Sigmoid colon (tissue), 7 donors: ENCODE measurements around the gene PTGDR2. TPM values are rescaled to one million over a fixed set of nuclear protein-coding genes. Genes with fewer than 3 reads are reported as not detected.
"Not testable (repeated sequence)": the region's sequence is repeated elsewhere in the genome, so short reads cannot be mapped to it uniquely, and the experiment has no call there.

Source experiments
- DNase-seq: peaks from one replicate; pipeline ENCODE4 v3.0.0-alpha.2; 2019
- H3K27ac ChIP-seq, 4 donors: fragments of 200-600 bp; sonication (generic); one replicate each; pipeline ENCODE4 v1.5.1; 2016 to 2019; ENCODE audit warnings: mild to moderate bottlenecking in 1 of 4
- H3K27me3 ChIP-seq, 3 donors: fragments of 200-600 bp; sonication (generic); one replicate each; pipeline ENCODE4 v1.5.1; 2019; ENCODE audit warnings: mild to moderate bottlenecking in 1 of 3
- H3K36me3 ChIP-seq, 4 donors: fragments of 200-600 bp; sonication (generic); one replicate each; pipeline ENCODE4 v1.5.1; 2016 to 2019
- H3K4me1 ChIP-seq, 4 donors: fragments of 200-600 bp; sonication (generic); one replicate each; pipeline ENCODE4 v1.5.1; 2017 to 2019
- H3K4me3 ChIP-seq, 4 donors: fragments of 200-600 bp; sonication (generic); one replicate each; pipeline ENCODE4 v1.5.1; 2017 to 2019; ENCODE audit warnings: mild to moderate bottlenecking in 2 of 4, moderate library complexity in 1 of 4
- H3K9me3 ChIP-seq, 4 donors: fragments of 200-600 bp in 3 of 4; sonication (generic) in 3 of 4; one replicate each; pipeline versions ENCODE4 v1.5.1 to v1.6.1; 2013 to 2019
- CTCF ChIP-seq, 4 experiments: fragments of 450-650 bp in 3 of 4; fragments of 200-600 bp in 1 of 4; IDR thresholded peaks; one replicate each; pipeline ENCODE4 v1.5.1; 2016 to 2019; ENCODE audit warnings: antibody characterized with exemption in 4 of 4, mild to moderate bottlenecking in 3 of 4, moderate library complexity in 2 of 4
- EP300 ChIP-seq, 4 donors: sonication (generic); formaldehyde crosslinking; IDR thresholded peaks; one replicate each; pipeline ENCODE4 v1.6.1; 2017; ENCODE audit warnings: antibody characterized with exemption in 4 of 4
- POLR2A ChIP-seq, 2 donors: fragments of 450-650 bp; IDR thresholded peaks; one replicate each; pipeline ENCODE4 v1.6.1; 2016; ENCODE audit warnings: antibody characterized with exemption in 2 of 2, mild to moderate bottlenecking in 2 of 2, moderate library complexity in 2 of 2
- POLR2AphosphoS5 ChIP-seq, 4 donors: sonication (generic); formaldehyde crosslinking; IDR thresholded peaks; one replicate each; pipeline ENCODE4 v1.6.1; 2017; ENCODE audit warnings: antibody characterized with exemption in 4 of 4
- WGBS, 2 donors: extraction: QIAGEN DNeasy Blood & Tissue Kit; methylation state at CpG; one replicate each; pipeline ENCODE4 v1.1.7; 2013; 5-methylcytosine and 5-hydroxymethylcytosine counted together
- intact Hi-C: fragments of 100-400 bp; cut with DNase I; formaldehyde crosslinking; loops from one replicate; pipeline ENCODE4 v1.15.1; 2023
- polyA plus RNA-seq, 3 donors: library from polyadenylated mRNA; stranded (reverse); fragments of 200-250 nt; gene quantifications; one replicate each; pipeline ENCODE4 v1.2.3, GENCODE V29; 2013
- total RNA-seq, 4 donors: library from RNA; depleted of rRNA; stranded (reverse); fragments of >200 nt; gene quantifications; one replicate each; pipeline ENCODE4 v1.1.0, GENCODE V29; 2016
- donor health status: healthy with polysubstance abuse.
- donor health status: Bipolar disorder and iron deficiency.
- donor health status: healthy.

Gene PTGDR2
- total and polyA plus RNA-seq, 7 donors = 0.27 to 2.2 (median 0.77) TPM; not detected in 1

- peak; percentile 87 for DNase-seq
- H3K27me3 ChIP-seq = no peaks in the 10 kb centered on the region
- no peaks in the 10 kb centered on the region for H3K4me1 ChIP-seq
- H3K4me3 ChIP-seq = no peak overlapping the region
- no peak overlapping the region for H3K27ac ChIP-seq
- 22 to 24% methylated on average over 8 of the region's 8 CpGs for WGBS, 2 donors
- intact Hi-C loops = loop anchor here (1.0 to 2.0 kb wide), 3 partner anchors 68 to 356 kb away; no protein-coding TSS in a partner anchor
- TF ChIP-seq POLR2AphosphoS5 (IDR thresholded peaks at IDR 0.05) (no peak), CTCF (IDR thresholded peaks at IDR 0.05) (peak; percentile 73 to 89 (median 88))
- no peaks in the 10 kb centered on the region for H3K36me3 ChIP-seq
- H3K9me3 ChIP-seq = no peaks in the 10 kb centered on the region
Measured at GRCh38 chr11:60831143-60831500, 24.6 kb downstream of the PTGDR2 start.

GRCh38 chr11:60830478-60831142 is 25.1 kb downstream of the PTGDR2 start:
- no peak for DNase-seq
- no peak overlapping the region for H3K27ac ChIP-seq
- intact Hi-C loops = loop anchor here (1.0 to 2.0 kb wide), 3 partner anchors 69 to 356 kb away; no protein-coding TSS in a partner anchor
- no peak for TF ChIP-seq EP300 (IDR thresholded peaks at IDR 0.05)
- no peak for TF ChIP-seq POLR2AphosphoS5 (IDR thresholded peaks at IDR 0.05)
- TF ChIP-seq POLR2A (IDR thresholded peaks at IDR 0.05) = no peak
- TF ChIP-seq CTCF (IDR thresholded peaks at IDR 0.05) = no peak
- no peaks in the 10 kb centered on the region for H3K36me3 ChIP-seq
- 41 to 47% methylated on average over 10 of the region's 10 CpGs for WGBS, 2 donors
- no peaks in the 10 kb centered on the region for H3K4me1 ChIP-seq
- no peaks in the 10 kb centered on the region for H3K9me3 ChIP-seq
- no peaks in the 10 kb centered on the region for H3K27me3 ChIP-seq
- no peak overlapping the region for H3K4me3 ChIP-seq

GRCh38 chr11:60825790-60826189 is 30.0 kb downstream of the PTGDR2 start:
- Histone ChIP-seq H3K9me3 (no peaks in the 10 kb centered on the region), H3K36me3 (no peaks in the 10 kb centered on the region), H3K27ac (no peak overlapping the region), H3K4me1 (no peaks in the 10 kb centered on the region), H3K27me3 (no peaks in the 10 kb centered on the region), H3K4me3 (no peak overlapping the region)
- no peak for DNase-seq
- intact Hi-C loops = no loop called here
- TF ChIP-seq EP300 (IDR thresholded peaks at IDR 0.05) (no peak), POLR2AphosphoS5 (IDR thresholded peaks at IDR 0.05) (no peak), POLR2A (IDR thresholded peaks at IDR 0.05) (no peak), CTCF (IDR thresholded peaks at IDR 0.05) (no peak)
- 73 to 77% methylated on average over 6 of the region's 6 CpGs for WGBS, 2 donors

GRCh38 chr11:60825118-60825517 is 30.6 kb downstream of the PTGDR2 start:
- Histone ChIP-seq H3K36me3 (no peaks in the 10 kb centered on the region), H3K27me3 (no peaks in the 10 kb centered on the region), H3K27ac (no peak overlapping the region), H3K4me3 (no peak overlapping the region), H3K4me1 (no peaks in the 10 kb centered on the region), H3K9me3 (no peaks in the 10 kb centered on the region)
- TF ChIP-seq POLR2A (IDR thresholded peaks at IDR 0.05) (no peak), CTCF (IDR thresholded peaks at IDR 0.05) (no peak), POLR2AphosphoS5 (IDR thresholded peaks at IDR 0.05) (no peak), EP300 (IDR thresholded peaks at IDR 0.05) (no peak)
- intact Hi-C loops = no loop called here
- WGBS, 2 donors = 90 to 92% methylated on average over 5 of the region's 5 CpGs
- DNase-seq = no peak

- H3K36me3 ChIP-seq, DNase-seq, H3K27ac ChIP-seq, H3K27me3 ChIP-seq, intact Hi-C loops, H3K4me1 ChIP-seq, H3K4me3 ChIP-seq, H3K9me3 ChIP-seq: not testable (repeated sequence)
- WGBS, 2 donors = 93 to 96% methylated on average over 5 of the region's 5 CpGs
Measured at GRCh38 chr11:60823745-60824306, 31.9 kb downstream of the PTGDR2 start.
